GM12873 (cell line): ENCODE results near the gene LAYN.

Source experiments
- CTCF ChIP-seq: IDR thresholded peaks from 2 replicates; pipeline ENCODE4 v1.5.1; 2012; ENCODE audit warnings: low read depth, mild to moderate bottlenecking, moderate library complexity, low read length, control low read depth; ENCODE audit not compliant: insufficient read depth; ENCODE audit errors: missing control alignments

LAYN gene

DNA sequence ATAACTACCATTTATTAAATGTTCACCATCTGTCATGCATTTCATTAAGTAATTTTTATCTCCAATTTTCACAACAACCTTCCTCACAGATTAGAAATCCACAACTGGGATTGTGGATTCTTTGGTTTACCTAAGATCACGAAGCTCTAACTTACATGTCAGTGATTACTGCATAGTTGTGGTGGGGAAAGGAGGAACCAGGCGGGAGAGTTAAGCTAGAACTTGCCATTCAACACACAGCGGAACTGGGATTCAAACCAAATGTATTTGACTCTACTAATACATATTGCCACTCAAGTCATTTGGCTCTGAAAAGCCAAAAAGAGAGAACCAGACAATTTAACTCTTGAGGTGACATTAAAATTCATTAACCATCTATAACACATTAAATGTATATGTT, 10.4 kb upstream of the LAYN start:
- no peak for TF ChIP-seq CTCF

GRCh38 chr11:111531136-111531535, 9.4 kb upstream of the LAYN start:
- TF ChIP-seq CTCF = no peak

- no peak for TF ChIP-seq CTCF
Observed at GRCh38 chr11:111531687-111532364, 8.7 kb upstream of the LAYN start.

- TF ChIP-seq CTCF = no peak
Observed at GRCh38 chr11:111532365-111532709, 8.2 kb upstream of the LAYN start.

DNA sequence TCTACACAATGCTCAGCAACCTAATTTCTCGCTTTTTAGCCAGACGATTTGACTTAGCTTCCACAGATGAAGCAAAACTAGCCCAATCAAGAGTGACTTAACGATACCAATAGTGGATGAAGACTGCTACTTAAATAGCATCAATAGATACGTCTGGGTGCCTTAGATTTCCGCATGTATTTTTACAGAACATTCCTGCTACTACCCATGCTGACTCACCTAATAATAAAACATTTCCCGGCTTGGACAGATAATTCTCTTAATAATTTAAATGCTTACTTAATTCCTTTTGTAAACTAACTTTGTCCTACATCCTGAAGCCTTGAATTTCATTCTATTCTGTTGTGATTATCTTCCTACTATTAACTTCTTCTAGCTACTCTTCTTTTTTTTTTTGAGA, 5.2 kb upstream of the LAYN start:
- TF ChIP-seq CTCF = no peak

GRCh38 chr11:111537336-111537860, 3.1 kb upstream of the LAYN start:
- TF ChIP-seq CTCF = no peak

GRCh38 chr11:111538407-111539114, 2.0 kb upstream of the LAYN start:
- TF ChIP-seq CTCF = no peak
